Measurements from ENCODE around the gene NDUFS3. TPM values are rescaled to one million over a fixed set of nuclear protein-coding genes. Genes with fewer than 3 reads are reported as not detected.

The NDUFS3 gene
- total RNA-seq, 1 donor from 2014 or later, result 199 TPM

GRCh38 chr11:47589977-47590861, 11.3 kb downstream of the NDUFS3 start:
- Mint-ChIP-seq H3K4me3 (ENCODE audit: unreplicated experiment) (no peak overlapping the region), H3K36me3 (ENCODE audit: low read depth, unreplicated experiment) (peaks cover 13% of the 10 kb centered on the region), H3K27me3 (ENCODE audit: unreplicated experiment) (peaks cover 18% of the 10 kb centered on the region), H3K9me3 (ENCODE audit: unreplicated experiment) (no peaks in the 10 kb centered on the region), H3K27ac (ENCODE audit: unreplicated experiment) (no peak overlapping the region), H3K4me1 (ENCODE audit: unreplicated experiment) (peaks cover 39% of the 10 kb centered on the region)
- no peak for TF ChIP-seq CTCF (IDR thresholded peaks at IDR 0.05; ENCODE audit: unreplicated experiment)
- no peak for DNase-seq (ENCODE audit: low spot score)

- H3K4me3 Mint-ChIP-seq (ENCODE audit: unreplicated experiment), result no peak overlapping the region
- H3K9me3 Mint-ChIP-seq (ENCODE audit: unreplicated experiment), result no peaks in the 10 kb centered on the region
- peaks cover 35% of the 10 kb centered on the region for H3K4me1 Mint-ChIP-seq (ENCODE audit: unreplicated experiment)
- no peak for TF ChIP-seq CTCF (IDR thresholded peaks at IDR 0.05; ENCODE audit: unreplicated experiment)
- peak; percentile 62 for DNase-seq (ENCODE audit: low spot score)
- peaks cover 20% of the 10 kb centered on the region for H3K27me3 Mint-ChIP-seq (ENCODE audit: unreplicated experiment)
- H3K27ac Mint-ChIP-seq (ENCODE audit: unreplicated experiment), result peak overlapping the region; percentile 95
- H3K36me3 Mint-ChIP-seq (ENCODE audit: low read depth, unreplicated experiment), result peaks cover 13% of the 10 kb centered on the region
These were observed 12.9 kb downstream of the NDUFS3 start for GRCh38 chr11:47591764-47592163.

GRCh38 chr11:47592251-47592650, 13.4 kb downstream of the NDUFS3 start:
- H3K36me3 Mint-ChIP-seq (ENCODE audit: low read depth, unreplicated experiment), result peaks cover 13% of the 10 kb centered on the region
- DNase-seq (ENCODE audit: low spot score), result no peak
- peak overlapping the region; percentile 95 for H3K27ac Mint-ChIP-seq (ENCODE audit: unreplicated experiment)
- peaks cover 20% of the 10 kb centered on the region for H3K27me3 Mint-ChIP-seq (ENCODE audit: unreplicated experiment)
- no peak for TF ChIP-seq CTCF (IDR thresholded peaks at IDR 0.05; ENCODE audit: unreplicated experiment)
- no peak overlapping the region for H3K4me3 Mint-ChIP-seq (ENCODE audit: unreplicated experiment)
- peaks cover 34% of the 10 kb centered on the region for H3K4me1 Mint-ChIP-seq (ENCODE audit: unreplicated experiment)
- H3K9me3 Mint-ChIP-seq (ENCODE audit: unreplicated experiment), result no peaks in the 10 kb centered on the region

- no peak for TF ChIP-seq CTCF (IDR thresholded peaks at IDR 0.05; ENCODE audit: unreplicated experiment)
- Mint-ChIP-seq H3K9me3 (ENCODE audit: unreplicated experiment) (no peaks in the 10 kb centered on the region), H3K27me3 (ENCODE audit: unreplicated experiment) (peaks cover 22% of the 10 kb centered on the region), H3K4me1 (ENCODE audit: unreplicated experiment) (peaks cover 31% of the 10 kb centered on the region), H3K4me3 (ENCODE audit: unreplicated experiment) (peak overlapping the region; percentile 88), H3K27ac (ENCODE audit: unreplicated experiment) (peak overlapping the region; percentile 95), H3K36me3 (ENCODE audit: low read depth, unreplicated experiment) (peaks cover 13% of the 10 kb centered on the region)
- no peak for DNase-seq (ENCODE audit: low spot score)
These were observed 14.1 kb downstream of the NDUFS3 start for GRCh38 chr11:47592970-47593369.

GRCh38 chr11:47593492-47593933, 14.6 kb downstream of the NDUFS3 start:
- H3K4me3 Mint-ChIP-seq (ENCODE audit: unreplicated experiment), result peak overlapping the region; percentile 88
- H3K27ac Mint-ChIP-seq (ENCODE audit: unreplicated experiment), result peak overlapping the region; percentile 64
- peaks cover 31% of the 10 kb centered on the region for H3K4me1 Mint-ChIP-seq (ENCODE audit: unreplicated experiment)
- H3K9me3 Mint-ChIP-seq (ENCODE audit: unreplicated experiment), result no peaks in the 10 kb centered on the region
- no peak for DNase-seq (ENCODE audit: low spot score)
- peaks cover 11% of the 10 kb centered on the region for H3K36me3 Mint-ChIP-seq (ENCODE audit: low read depth, unreplicated experiment)
- no peak for TF ChIP-seq CTCF (IDR thresholded peaks at IDR 0.05; ENCODE audit: unreplicated experiment)
- peaks cover 22% of the 10 kb centered on the region for H3K27me3 Mint-ChIP-seq (ENCODE audit: unreplicated experiment)

All from endothelial cell (in vitro differentiated cells).